ENCODE measurements around the gene BRI3BP. TPM values are rescaled to one million over a fixed set of nuclear protein-coding genes. Genes with fewer than 3 reads are reported as not detected.
"Not testable (repeated sequence)": the region's sequence is repeated elsewhere in the genome, so short reads cannot be mapped to it uniquely, and the experiment has no call there.

The BRI3BP gene
- total RNA-seq, 1 donor from 2014 or later = 6.8 TPM

GRCh38 chr12:125021771-125022170, 28.3 kb downstream of the BRI3BP start:
- no peak for DNase-seq (ENCODE audit: low spot score)

- no peak for DNase-seq (ENCODE audit: low spot score)
Observed at GRCh38 chr12:125023065-125023464, 29.6 kb downstream of the BRI3BP start.

GRCh38 chr12:125024949-125025563, 31.6 kb downstream of the BRI3BP start:
- DNase-seq (ENCODE audit: low spot score) = no peak

- no peak for DNase-seq (ENCODE audit: low spot score)
Observed at GRCh38 chr12:125025606-125026235, 32.3 kb downstream of the BRI3BP start.

- no peak for DNase-seq (ENCODE audit: low spot score)
Observed at GRCh38 chr12:125028106-125028505, 34.7 kb downstream of the BRI3BP start.

- DNase-seq (ENCODE audit: low spot score) = no peak
Observed at GRCh38 chr12:125029761-125030358, 36.4 kb downstream of the BRI3BP start.

GRCh38 chr12:125031471-125031870, 38.0 kb downstream of the BRI3BP start:
- DNase-seq (ENCODE audit: low spot score) = not testable (repeated sequence)

- no peak for DNase-seq (ENCODE audit: low spot score)
Observed at GRCh38 chr12:125032466-125033152, 39.2 kb downstream of the BRI3BP start.

GRCh38 chr12:125033288-125033687, 39.8 kb downstream of the BRI3BP start:
- no peak for DNase-seq (ENCODE audit: low spot score)

GRCh38 chr12:125038976-125039625, 45.7 kb downstream of the BRI3BP start:
- DNase-seq (ENCODE audit: low spot score) = no peak

- no peak for DNase-seq (ENCODE audit: low spot score)
Observed at GRCh38 chr12:125049093-125049458, 55.6 kb downstream of the BRI3BP start.

- no peak for DNase-seq (ENCODE audit: low spot score)
Observed at GRCh38 chr12:125050446-125050845, 57.0 kb downstream of the BRI3BP start.

- DNase-seq (ENCODE audit: low spot score) = no peak
Observed at GRCh38 chr12:125050868-125051267, 57.4 kb downstream of the BRI3BP start.

- DNase-seq (ENCODE audit: low spot score) = no peak
Observed at GRCh38 chr12:125053821-125054220, 60.4 kb downstream of the BRI3BP start.

- DNase-seq (ENCODE audit: low spot score) = no peak
Observed at GRCh38 chr12:125055591-125055990, 62.1 kb downstream of the BRI3BP start.

- no peak for DNase-seq (ENCODE audit: low spot score)
Observed at GRCh38 chr12:125056306-125056705, 62.9 kb downstream of the BRI3BP start.

GRCh38 chr12:125057708-125058107, 64.3 kb downstream of the BRI3BP start:
- no peak for DNase-seq (ENCODE audit: low spot score)

GRCh38 chr12:125061229-125061628, 67.8 kb downstream of the BRI3BP start:
- DNase-seq (ENCODE audit: low spot score) = no peak

GRCh38 chr12:125063522-125063921, 70.1 kb downstream of the BRI3BP start:
- not testable (repeated sequence) for DNase-seq (ENCODE audit: low spot score)

- DNase-seq (ENCODE audit: low spot score) = no peak
Observed at GRCh38 chr12:125064492-125064891, 71.0 kb downstream of the BRI3BP start.

- DNase-seq (ENCODE audit: low spot score) = peak; percentile 80
Observed at GRCh38 chr12:125065021-125065918, 71.8 kb downstream of the BRI3BP start, which contains the start of gene AACS. Gene AACS, plus strand, starts transcription at chr12:125065435. Its CDS starts 150 bp downstream, at chr12:125065585.
